ENCODE measurements around the gene MAP3K19.

DNA sequence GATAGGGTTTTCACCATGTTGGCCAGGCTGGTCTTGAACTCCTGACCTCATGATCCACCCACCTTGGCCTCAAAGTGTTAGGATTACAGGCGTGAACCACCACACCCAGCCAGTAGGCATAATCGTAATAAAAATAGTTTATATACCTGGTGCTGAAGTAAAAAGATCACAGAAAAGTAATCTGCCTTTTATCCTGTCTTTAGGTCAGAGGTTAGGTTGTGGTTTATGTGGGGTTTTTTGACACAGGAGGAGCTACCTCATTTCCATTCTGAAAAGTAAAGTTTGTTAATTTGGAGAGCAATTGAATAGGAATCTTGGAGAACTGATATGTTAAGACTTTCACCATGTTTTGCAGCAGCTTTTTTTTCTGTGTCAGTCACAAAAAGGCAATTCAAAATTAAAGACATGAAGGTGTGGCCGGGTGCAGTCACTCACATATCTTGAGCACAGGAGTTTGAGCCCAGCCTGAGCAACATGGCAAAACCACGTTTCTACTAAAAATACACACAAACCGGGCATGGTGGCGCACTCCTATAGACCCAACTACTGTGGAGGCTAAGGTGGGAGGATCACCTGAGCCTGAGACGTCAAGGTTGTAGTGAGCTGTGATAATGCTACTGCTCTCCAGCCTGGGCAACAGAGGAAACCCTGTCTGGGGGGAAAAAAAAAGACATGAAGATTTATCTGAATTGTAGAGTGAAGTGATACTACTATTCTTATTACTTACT, 97.1 kb downstream of the MAP3K19 start:
- TF ChIP-seq, protein P1, sequence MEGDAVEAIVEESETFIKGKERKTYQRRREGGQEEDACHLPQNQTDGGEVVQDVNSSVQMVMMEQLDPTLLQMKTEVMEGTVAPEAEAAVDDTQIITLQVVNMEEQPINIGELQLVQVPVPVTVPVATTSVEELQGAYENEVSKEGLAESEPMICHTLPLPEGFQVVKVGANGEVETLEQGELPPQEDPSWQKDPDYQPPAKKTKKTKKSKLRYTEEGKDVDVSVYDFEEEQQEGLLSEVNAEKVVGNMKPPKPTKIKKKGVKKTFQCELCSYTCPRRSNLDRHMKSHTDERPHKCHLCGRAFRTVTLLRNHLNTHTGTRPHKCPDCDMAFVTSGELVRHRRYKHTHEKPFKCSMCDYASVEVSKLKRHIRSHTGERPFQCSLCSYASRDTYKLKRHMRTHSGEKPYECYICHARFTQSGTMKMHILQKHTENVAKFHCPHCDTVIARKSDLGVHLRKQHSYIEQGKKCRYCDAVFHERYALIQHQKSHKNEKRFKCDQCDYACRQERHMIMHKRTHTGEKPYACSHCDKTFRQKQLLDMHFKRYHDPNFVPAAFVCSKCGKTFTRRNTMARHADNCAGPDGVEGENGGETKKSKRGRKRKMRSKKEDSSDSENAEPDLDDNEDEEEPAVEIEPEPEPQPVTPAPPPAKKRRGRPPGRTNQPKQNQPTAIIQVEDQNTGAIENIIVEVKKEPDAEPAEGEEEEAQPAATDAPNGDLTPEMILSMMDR (IDR thresholded peaks at IDR 0.05; ENCODE audit: poor library complexity): no peak
- no peak for TF ChIP-seq EZH2 (IDR thresholded peaks at IDR 0.05; ENCODE audit: borderline replicate concordance)

Data from hepatocyte (in vitro differentiated cells).